Right lobe of liver (tissue), 6 donors: ENCODE results near the gene P2RX3. TPM values are rescaled to one million over a fixed set of nuclear protein-coding genes. Genes with fewer than 3 reads are reported as not detected.

Experiments used
- ATAC-seq, 4 donors: fragments of 200-7000 bp; cut with Tn5 transposase; one replicate each; pipeline ENCODE4 v1.9.1; 2020; ENCODE audit warnings: mild to moderate bottlenecking in 4 of 4, moderate library complexity in 4 of 4
- DNase-seq, 3 donors: peaks; one replicate each; pipeline ENCODE4 v3.0.0-alpha.2; 2020
- H3K27ac ChIP-seq, 3 donors: fragments of 200-600 bp; one replicate each; pipeline ENCODE4 v1.8.0; 2022
- H3K27me3 ChIP-seq, 2 donors: fragments of 200-600 bp; one replicate each; pipeline ENCODE4 v1.8.0; 2022
- H3K36me3 ChIP-seq, 4 donors: fragments of 200-600 bp; sonication (generic) in 1 of 4; one replicate each; pipeline versions ENCODE4 v1.5.1 to v1.8.0; 2017 to 2022; ENCODE audit warnings: control low read depth in 1 of 4
- H3K4me1 ChIP-seq, 4 donors: fragments of 200-600 bp; sonication (generic) in 1 of 4; one replicate each; pipeline versions ENCODE4 v1.5.1 to v1.8.0; 2017 to 2022; ENCODE audit warnings: control low read depth in 1 of 4
- H3K4me3 ChIP-seq, 3 donors: fragments of 200-600 bp; one replicate each; pipeline ENCODE4 v1.8.0; 2022
- H3K9me3 ChIP-seq, 4 donors: fragments of 200-600 bp; sonication (generic) in 1 of 4; one replicate each; pipeline versions ENCODE4 v1.5.1 to v1.8.0; 2017 to 2022; ENCODE audit warnings: control low read depth in 1 of 4
- POLR2A ChIP-seq: fragments of 450-650 bp; IDR thresholded peaks from one replicate; pipeline ENCODE4 v1.6.1; 2017; ENCODE audit warnings: antibody characterized with exemption, mild to moderate bottlenecking
- WGBS: methylation state at CpG from one replicate; pipeline ENCODE4 v1.1.6; 2018; ENCODE audit warnings: low coverage, low lambda C conversion rate; ENCODE audit not compliant: insufficient coverage; ENCODE audit errors: missing lambda C conversion rate; 5-methylcytosine and 5-hydroxymethylcytosine counted together
- intact Hi-C, 2 donors: fragments of 100-400 bp; cut with DNase I; formaldehyde crosslinking; loops; one replicate each; pipeline versions ENCODE4 v1.11.2 to v1.14.1; 2022
- total RNA-seq, 6 experiments: library from RNA; depleted of rRNA in 2 of 6; stranded (reverse); fragments of >200 nt in 2 of 6; fragmentation: NEBNext Ultra II Directional in 3 of 6; extraction: Animal tissue kit (Norgen Biotek cat#: 25700) in 3 of 6; gene quantifications; one replicate each; pipeline versions ENCODE4 v1.1.0 to v1.2.4, GENCODE V29; 2016 to 2023
- TF ChIP-seq, protein P1 (sequence below), 4 donors: fragments of 200-600 bp in 3 of 4; fragments of 450-650 bp in 1 of 4; IDR thresholded peaks; one replicate each; pipeline versions ENCODE4 v1.5.1 to v1.8.0; 2016 to 2022; ENCODE audit warnings: antibody characterized with exemption in 4 of 4, mild to moderate bottlenecking in 2 of 4
- donor health status: DM: no; HTN: yes; CAD: no.
- donor health status: DM: no; HTN: no; CAD: no.
- donor health status: DM: no; HTN: no; CAD: no.
- donor health status: DM: no; HTN: yes; CAD: no.
- donor health status: DM: no; HTN: yes; CAD: no.

P2RX3 gene
- total RNA-seq, 6 experiments from 2014 or later, result 0.63 to 2.1 (median 0.77) TPM; not detected in 2

- ATAC-seq, result no peak
- no peak for DNase-seq
- no peaks in the 10 kb centered on the region for H3K27me3 ChIP-seq
- no peaks in the 10 kb centered on the region for H3K36me3 ChIP-seq
- H3K27ac ChIP-seq, result no peak overlapping the region
- TF ChIP-seq, protein P1, sequence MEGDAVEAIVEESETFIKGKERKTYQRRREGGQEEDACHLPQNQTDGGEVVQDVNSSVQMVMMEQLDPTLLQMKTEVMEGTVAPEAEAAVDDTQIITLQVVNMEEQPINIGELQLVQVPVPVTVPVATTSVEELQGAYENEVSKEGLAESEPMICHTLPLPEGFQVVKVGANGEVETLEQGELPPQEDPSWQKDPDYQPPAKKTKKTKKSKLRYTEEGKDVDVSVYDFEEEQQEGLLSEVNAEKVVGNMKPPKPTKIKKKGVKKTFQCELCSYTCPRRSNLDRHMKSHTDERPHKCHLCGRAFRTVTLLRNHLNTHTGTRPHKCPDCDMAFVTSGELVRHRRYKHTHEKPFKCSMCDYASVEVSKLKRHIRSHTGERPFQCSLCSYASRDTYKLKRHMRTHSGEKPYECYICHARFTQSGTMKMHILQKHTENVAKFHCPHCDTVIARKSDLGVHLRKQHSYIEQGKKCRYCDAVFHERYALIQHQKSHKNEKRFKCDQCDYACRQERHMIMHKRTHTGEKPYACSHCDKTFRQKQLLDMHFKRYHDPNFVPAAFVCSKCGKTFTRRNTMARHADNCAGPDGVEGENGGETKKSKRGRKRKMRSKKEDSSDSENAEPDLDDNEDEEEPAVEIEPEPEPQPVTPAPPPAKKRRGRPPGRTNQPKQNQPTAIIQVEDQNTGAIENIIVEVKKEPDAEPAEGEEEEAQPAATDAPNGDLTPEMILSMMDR (IDR thresholded peaks at IDR 0.05), result no peak
- TF ChIP-seq POLR2A, result no peak
- no peak overlapping the region for H3K4me3 ChIP-seq
- intact Hi-C loops, result no loop called here
- no peaks in the 10 kb centered on the region for H3K9me3 ChIP-seq
- H3K4me1 ChIP-seq, result peaks cover 0 to 5% (median 0%) of the 10 kb centered on the region in 4 donors
- WGBS, result 75% methylated on average over 7 of the region's 8 CpGs
These were observed 54.1 kb downstream of the P2RX3 start for GRCh38 chr11:57392066-57392762.

DNA sequence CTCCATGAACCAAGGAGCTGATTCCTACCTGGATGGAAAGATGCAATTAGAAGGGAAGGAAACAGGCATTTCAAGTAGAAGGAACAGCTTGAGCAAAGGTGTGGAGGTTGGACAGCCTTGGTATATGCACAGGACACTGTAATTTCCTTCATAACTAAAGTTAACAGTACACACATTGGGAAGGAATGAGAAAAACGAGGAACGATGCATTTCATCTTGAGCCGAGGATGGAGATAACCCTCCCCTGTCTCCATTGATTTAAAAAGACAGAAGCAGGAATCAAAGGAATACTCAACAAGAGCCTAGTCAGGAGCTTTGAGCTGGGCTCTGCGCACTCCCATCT is 54.6 kb downstream of the P2RX3 start:
- Histone ChIP-seq H3K9me3 (no peaks in the 10 kb centered on the region), H3K4me3 (no peak overlapping the region), H3K27ac (no peak overlapping the region), H3K27me3 (no peaks in the 10 kb centered on the region), H3K4me1 (peaks cover 0 to 8% (median 0%) of the 10 kb centered on the region in 4 donors), H3K36me3 (no peaks in the 10 kb centered on the region)
- ATAC-seq (no peak), DNase-seq (no peak)
- WGBS, result 83% methylated on average over 4 of the region's 4 CpGs
- TF ChIP-seq, protein P1 (IDR thresholded peaks at IDR 0.05), result no peak
- TF ChIP-seq POLR2A, result no peak
- intact Hi-C loops, result no loop called here

GRCh38 chr11:57394203-57394965 is 56.2 kb downstream of the P2RX3 start:
- H3K4me1 ChIP-seq, result peaks cover 0 to 8% (median 0%) of the 10 kb centered on the region in 4 donors
- WGBS, result 82% methylated on average over 2 of the region's 4 CpGs
- no peaks in the 10 kb centered on the region for H3K36me3 ChIP-seq
- no peak for DNase-seq
- intact Hi-C loops, result no loop called here
- H3K27ac ChIP-seq, result no peak overlapping the region
- ATAC-seq, result no peak
- no peak for TF ChIP-seq POLR2A
- TF ChIP-seq, protein P1 (IDR thresholded peaks at IDR 0.05), result no peak
- H3K9me3 ChIP-seq, result no peaks in the 10 kb centered on the region
- no peak overlapping the region for H3K4me3 ChIP-seq
- H3K27me3 ChIP-seq, result no peaks in the 10 kb centered on the region

DNA sequence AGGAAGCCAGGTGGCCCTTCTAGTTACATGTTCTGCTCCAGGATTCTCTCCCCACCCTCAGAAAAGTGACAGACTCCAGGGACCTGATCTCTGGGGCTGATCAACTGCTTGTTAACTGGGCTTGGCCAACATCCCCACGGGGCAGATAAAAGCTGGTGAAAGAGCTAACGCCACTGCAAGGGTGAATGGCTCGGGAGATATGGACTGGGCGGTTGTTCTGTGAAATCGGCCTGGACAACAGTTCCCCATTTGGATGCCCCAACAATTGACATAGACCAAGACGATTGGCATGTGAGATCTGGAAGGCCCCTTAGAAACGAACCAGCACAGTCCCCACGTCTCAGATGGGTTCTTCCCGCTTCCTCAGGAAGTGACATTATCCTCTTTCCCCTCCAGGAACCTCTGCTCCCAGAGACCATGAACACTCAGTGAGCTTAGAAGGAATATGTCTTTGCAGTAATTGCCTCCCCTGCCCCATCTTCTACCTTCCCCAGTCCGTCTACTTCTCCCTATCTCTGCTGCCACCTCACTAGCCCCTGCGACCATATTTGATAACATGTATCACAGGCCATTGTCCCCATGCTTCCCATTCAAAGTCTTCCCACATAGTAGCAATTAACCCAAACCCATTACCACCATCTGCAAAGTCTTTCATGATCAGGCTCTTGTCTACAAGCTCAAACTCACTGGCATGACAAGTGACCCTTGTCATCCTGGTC is 57.9 kb downstream of the P2RX3 start:
- no peak overlapping the region for H3K4me3 ChIP-seq
- intact Hi-C loops, result no loop called here
- no peaks in the 10 kb centered on the region for H3K27me3 ChIP-seq
- no peak for ATAC-seq
- H3K36me3 ChIP-seq, result no peaks in the 10 kb centered on the region
- H3K4me1 ChIP-seq, result peaks cover 0 to 12% (median 2%) of the 10 kb centered on the region in 4 donors
- 87% methylated on average over 8 of the region's 11 CpGs for WGBS
- DNase-seq, result no peak
- TF ChIP-seq, protein P1 (IDR thresholded peaks at IDR 0.05), result no peak
- TF ChIP-seq POLR2A, result no peak
- no peaks in the 10 kb centered on the region for H3K9me3 ChIP-seq
- no peak overlapping the region for H3K27ac ChIP-seq
